Adrenal gland (tissue), 12 donors: ENCODE measurements around the gene SCUBE1. TPM values are rescaled to one million over a fixed set of nuclear protein-coding genes. Genes with fewer than 3 reads are reported as not detected.

ENCODE experiments used
- DNase-seq, 7 donors: peaks; one replicate each; pipeline ENCODE4 v3.0.0-alpha.2; 2019 to 2020
- H3K27ac ChIP-seq, 5 donors: fragments of 200-600 bp; sonication (generic) in 4 of 5; 1 replicate in 3 of 5; 2 replicates in 2 of 5; pipeline versions ENCODE4 v1.5.1 to v1.8.0; 2016 to 2020; ENCODE audit warnings: mild to moderate bottlenecking in 1 of 5
- H3K27me3 ChIP-seq: fragments of 200-600 bp; 2 replicates; pipeline ENCODE4 v1.8.0; 2021
- H3K36me3 ChIP-seq, 2 donors: fragments of 200-600 bp; replicated peaks in 1 of 2; 1 replicate in 1 of 2; 2 replicates in 1 of 2; pipeline versions ENCODE4 v1.5.1 to v1.8.0; 2018 to 2022
- H3K4me1 ChIP-seq, 2 donors: fragments of 200-600 bp; replicated peaks in 1 of 2; 1 replicate in 1 of 2; 2 replicates in 1 of 2; pipeline versions ENCODE4 v1.5.1 to v1.8.0; 2018 to 2021
- H3K4me3 ChIP-seq, 4 donors: fragments of 200-600 bp; sonication (generic) in 3 of 4; one replicate each; pipeline ENCODE4 v1.5.1; 2016 to 2018
- H3K9me3 ChIP-seq, 3 donors: fragments of 200-600 bp; sonication (generic) in 1 of 3; replicated peaks in 1 of 3; 1 replicate in 2 of 3; 2 replicates in 1 of 3; pipeline versions ENCODE4 v1.5.1 to v1.8.0; 2016 to 2021
- POLR2A ChIP-seq, 2 donors: fragments of 450-650 bp; IDR thresholded peaks; one replicate each; pipeline ENCODE4 v1.6.1; 2017; ENCODE audit warnings: antibody characterized with exemption in 2 of 2, mild to moderate bottlenecking in 2 of 2, moderate library complexity in 1 of 2
- WGBS, 4 donors: extraction: QIAGEN DNeasy Blood & Tissue Kit in 2 of 4; methylation state at CpG; one replicate each; pipeline versions ENCODE4 v1.1.5 to v1.1.7; 2013 to 2017; 5-methylcytosine and 5-hydroxymethylcytosine counted together
- intact Hi-C, 2 donors: fragments of 100-400 bp; cut with DNase I; formaldehyde crosslinking; loops; one replicate each; pipeline versions ENCODE4 v1.14.1 to v1.15.0; 2022 to 2023
- polyA plus RNA-seq, 3 donors: library from polyadenylated mRNA; stranded (reverse); fragments of 200-250 nt in 2 of 3; fragments of 350-450 nt in 1 of 3; fragmentation: Illumina TruSeq in 1 of 3; extraction: RNeasy Lipid Tissue Mini Kit (QIAGEN cat#74804) in 1 of 3; gene quantifications; one replicate each; pipeline ENCODE4 v1.2.3, GENCODE V29; 2013 to 2014
- total RNA-seq, 9 donors: library from RNA; depleted of rRNA in 4 of 9; stranded (reverse); fragments of >200 nt in 4 of 9; fragments of 120-200 nt in 1 of 9; fragmentation: NEBNext Ultra II Directional in 1 of 9; extraction: Animal tissue kit (Norgen Biotek cat#: 25700) in 1 of 9; gene quantifications; one replicate each; pipeline versions ENCODE4 v1.1.0 to v1.2.4, GENCODE V29; 2013 to 2023
- TF ChIP-seq, protein P1 (sequence below), 6 experiments: fragments of 450-650 bp in 4 of 6; fragments of 200-600 bp in 2 of 6; sonication (generic) in 1 of 6; IDR thresholded peaks; 1 replicate in 5 of 6; 2 replicates in 1 of 6; pipeline versions ENCODE4 v1.5.1 to v1.8.0; 2016 to 2021; ENCODE audit warnings: antibody characterized with exemption in 6 of 6, mild to moderate bottlenecking in 2 of 6, moderate library complexity in 1 of 6
- donor health status: healthy with polysubstance abuse.
- donor health status: Bipolar disorder and iron deficiency.
- donor health status: DM: yes; HTN: yes; CAD: no.
- donor health status: DM: no; HTN: no; CAD: no.
- donor health status: DM: no; HTN: no; CAD: no.
- donor health status: DM: yes; HTN: yes; CAD: no.

SCUBE1 gene
- total and polyA plus RNA-seq, 12 donors, result 1.4 to 34.0 (median 8.8) TPM

- no peaks in the 10 kb centered on the region for H3K36me3 ChIP-seq
- H3K27me3 ChIP-seq, result no peaks in the 10 kb centered on the region
- DNase-seq, result no peak
- 87 to 92% (median 89%) methylated on average over 8 to 13 of the region's 13 CpGs for WGBS, 4 donors
- no peaks in the 10 kb centered on the region for H3K9me3 ChIP-seq
- intact Hi-C loops, result no loop called here
- H3K27ac ChIP-seq, result no peak overlapping the region
- TF ChIP-seq POLR2A (IDR thresholded peaks at IDR 0.05), result no peak
- TF ChIP-seq, protein P1, sequence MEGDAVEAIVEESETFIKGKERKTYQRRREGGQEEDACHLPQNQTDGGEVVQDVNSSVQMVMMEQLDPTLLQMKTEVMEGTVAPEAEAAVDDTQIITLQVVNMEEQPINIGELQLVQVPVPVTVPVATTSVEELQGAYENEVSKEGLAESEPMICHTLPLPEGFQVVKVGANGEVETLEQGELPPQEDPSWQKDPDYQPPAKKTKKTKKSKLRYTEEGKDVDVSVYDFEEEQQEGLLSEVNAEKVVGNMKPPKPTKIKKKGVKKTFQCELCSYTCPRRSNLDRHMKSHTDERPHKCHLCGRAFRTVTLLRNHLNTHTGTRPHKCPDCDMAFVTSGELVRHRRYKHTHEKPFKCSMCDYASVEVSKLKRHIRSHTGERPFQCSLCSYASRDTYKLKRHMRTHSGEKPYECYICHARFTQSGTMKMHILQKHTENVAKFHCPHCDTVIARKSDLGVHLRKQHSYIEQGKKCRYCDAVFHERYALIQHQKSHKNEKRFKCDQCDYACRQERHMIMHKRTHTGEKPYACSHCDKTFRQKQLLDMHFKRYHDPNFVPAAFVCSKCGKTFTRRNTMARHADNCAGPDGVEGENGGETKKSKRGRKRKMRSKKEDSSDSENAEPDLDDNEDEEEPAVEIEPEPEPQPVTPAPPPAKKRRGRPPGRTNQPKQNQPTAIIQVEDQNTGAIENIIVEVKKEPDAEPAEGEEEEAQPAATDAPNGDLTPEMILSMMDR (IDR thresholded peaks at IDR 0.05), result no peak
- no peak overlapping the region for H3K4me3 ChIP-seq
- H3K4me1 ChIP-seq, result peaks cover 6 to 16% of the 10 kb centered on the region in 2 donors
Observed at GRCh38 chr22:43200555-43200954, 142.6 kb downstream of the SCUBE1 start.

- Histone ChIP-seq H3K36me3 (no peaks in the 10 kb centered on the region), H3K27ac (no peak overlapping the region), H3K4me3 (no peak overlapping the region), H3K27me3 (no peaks in the 10 kb centered on the region), H3K4me1 (peaks cover 6 to 16% of the 10 kb centered on the region in 2 donors), H3K9me3 (no peaks in the 10 kb centered on the region)
- intact Hi-C loops, result no loop called here
- 86 to 91% (median 88%) methylated on average over 13 to 17 of the region's 17 CpGs for WGBS, 4 donors
- no peak for DNase-seq
- TF ChIP-seq, protein P1 (IDR thresholded peaks at IDR 0.05), result no peak
- no peak for TF ChIP-seq POLR2A (IDR thresholded peaks at IDR 0.05)
Observed at GRCh38 chr22:43200031-43200430, 143.1 kb downstream of the SCUBE1 start.

GRCh38 chr22:43199541-43199940 is 143.6 kb downstream of the SCUBE1 start:
- TF ChIP-seq, protein P1 (IDR thresholded peaks at IDR 0.05), result no peak
- no peak for TF ChIP-seq POLR2A (IDR thresholded peaks at IDR 0.05)
- peaks cover 6 to 16% of the 10 kb centered on the region in 2 donors for H3K4me1 ChIP-seq
- no peak overlapping the region for H3K4me3 ChIP-seq
- 79 to 86% (median 83%) methylated on average over 8 to 11 of the region's 11 CpGs for WGBS, 4 donors
- intact Hi-C loops, result no loop called here
- H3K36me3 ChIP-seq, result no peaks in the 10 kb centered on the region
- peak overlapping the region in 2 of 5 donors; percentile 36 to 51 for H3K27ac ChIP-seq
- H3K9me3 ChIP-seq, result no peaks in the 10 kb centered on the region
- H3K27me3 ChIP-seq, result no peaks in the 10 kb centered on the region
- DNase-seq, result no peak

GRCh38 chr22:43198936-43199335 is 144.2 kb downstream of the SCUBE1 start:
- H3K4me1 ChIP-seq, result peaks cover 6 to 16% of the 10 kb centered on the region in 2 donors
- peak overlapping the region in 2 of 5 donors; percentile 36 to 51 for H3K27ac ChIP-seq
- no peaks in the 10 kb centered on the region for H3K27me3 ChIP-seq
- H3K9me3 ChIP-seq, result no peaks in the 10 kb centered on the region
- intact Hi-C loops, result no loop called here
- no peaks in the 10 kb centered on the region for H3K36me3 ChIP-seq
- TF ChIP-seq, protein P1 (IDR thresholded peaks at IDR 0.05), result no peak
- TF ChIP-seq POLR2A (IDR thresholded peaks at IDR 0.05), result no peak
- H3K4me3 ChIP-seq, result no peak overlapping the region
- WGBS, 4 donors, result 52 to 69% (median 61%) methylated on average over 7 to 9 of the region's 9 CpGs
- no peak for DNase-seq
